Measurements from ENCODE around the gene PACRG. TPM values are rescaled to one million over a fixed set of nuclear protein-coding genes. Genes with fewer than 3 reads are reported as not detected.

Gene PACRG
- total and polyA plus RNA-seq, 4 donors, result 0.47 to 3.8 (median 2.4) TPM

DNA sequence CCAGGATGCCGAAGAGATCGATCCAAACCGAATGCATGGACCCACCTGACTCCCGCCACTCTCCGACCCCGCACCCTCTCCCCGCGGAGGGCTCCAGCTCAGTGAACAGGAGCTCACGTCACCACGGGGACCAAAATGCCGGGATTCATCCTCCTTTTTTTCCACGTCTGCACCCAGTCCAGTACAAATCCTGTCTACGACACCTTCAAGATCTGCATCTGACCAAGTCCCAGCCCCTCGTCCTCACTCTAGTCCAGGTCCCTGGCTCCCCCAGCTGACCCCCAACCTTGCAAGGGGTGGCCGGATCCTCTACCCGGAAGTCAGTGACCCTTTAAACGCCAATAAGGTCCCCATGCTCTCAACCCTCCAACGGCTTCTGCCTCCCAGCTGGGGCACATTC lies 593.9 kb downstream of the PACRG start:
- H3K4me1 ChIP-seq (ENCODE audit: control insufficient read depth in 4 of 4, insufficient read depth in 4 of 4, low read length in 3 of 4), result peaks cover 7 to 40% (median 30%) of the 10 kb centered on the region in 4 donors
- DNase-seq (ENCODE audit: low spot score), result no peak
- WGBS, result 82% methylated on average over 18 of the region's 18 CpGs
- TF ChIP-seq YY1 (IDR thresholded peaks at IDR 0.05), result no peak
- TF ChIP-seq EGR1 (IDR thresholded peaks at IDR 0.05; ENCODE audit: low read depth in 2 of 2), result no peak
- TF ChIP-seq, protein P1, sequence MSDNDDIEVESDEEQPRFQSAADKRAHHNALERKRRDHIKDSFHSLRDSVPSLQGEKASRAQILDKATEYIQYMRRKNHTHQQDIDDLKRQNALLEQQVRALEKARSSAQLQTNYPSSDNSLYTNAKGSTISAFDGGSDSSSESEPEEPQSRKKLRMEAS (IDR thresholded peaks at IDR 0.05), result no peak
- TF ChIP-seq HNF4A (conservative IDR thresholded peaks at IDR 0.05), result no peak
- no peak for TF ChIP-seq RAD21 (IDR thresholded peaks at IDR 0.05)
- TF ChIP-seq TAF1 (conservative IDR thresholded peaks at IDR 0.05), result no peak
- no peak for TF ChIP-seq CTCF (IDR thresholded peaks at IDR 0.05; ENCODE audit: low read depth, low read length, missing input control)
- no peak for TF ChIP-seq SP1 (IDR thresholded peaks at IDR 0.05)
- TF ChIP-seq ATF3 (IDR thresholded peaks at IDR 0.05), result no peak
- TF ChIP-seq HNF4G (IDR thresholded peaks at IDR 0.05), result no peak
- TF ChIP-seq FOXA1 (IDR thresholded peaks at IDR 0.05), result no peak
- TF ChIP-seq RXRA (IDR thresholded peaks at IDR 0.05), result no peak
- no peak for TF ChIP-seq GABPA (IDR thresholded peaks at IDR 0.05 in 1 of 2, conservative IDR thresholded peaks at IDR 0.05 in 1 of 2)
- no peak for TF ChIP-seq ZBTB33 (IDR thresholded peaks at IDR 0.05)
- TF ChIP-seq NR2F2 (IDR thresholded peaks at IDR 0.05), result no peak
- no peaks in the 10 kb centered on the region for H3K9me3 ChIP-seq (ENCODE audit: control insufficient read depth in 4 of 4, low read length in 3 of 4)
- H3K27me3 ChIP-seq (ENCODE audit: control insufficient read depth in 4 of 4, insufficient read depth in 4 of 4, low read length in 3 of 4), result no peaks in the 10 kb centered on the region
- H3K9ac ChIP-seq (ENCODE audit: low read depth in 1 of 2, low read length in 2 of 2), result no peak overlapping the region
- H3K27ac ChIP-seq (ENCODE audit: low read depth in 1 of 2, low read length in 2 of 2), result peak overlapping the region in 1 of 2 donors; percentile 7
- no peak overlapping the region for H3K4me3 ChIP-seq (ENCODE audit: low read depth in 1 of 3, low read length in 3 of 3)
- H3K36me3 ChIP-seq (ENCODE audit: control insufficient read depth in 4 of 4, insufficient read depth in 3 of 4, low read depth in 1 of 4, low read length in 3 of 4), result no peaks in the 10 kb centered on the region

- H3K9ac ChIP-seq (ENCODE audit: low read depth in 1 of 2, low read length in 2 of 2), result no peak overlapping the region
- no peaks in the 10 kb centered on the region for H3K9me3 ChIP-seq (ENCODE audit: control insufficient read depth in 4 of 4, low read length in 3 of 4)
- DNase-seq (ENCODE audit: low spot score), result no peak
- H3K27me3 ChIP-seq (ENCODE audit: control insufficient read depth in 4 of 4, insufficient read depth in 4 of 4, low read length in 3 of 4), result no peaks in the 10 kb centered on the region
- TF ChIP-seq EGR1 (IDR thresholded peaks at IDR 0.05; ENCODE audit: low read depth in 2 of 2) (no peak), YY1 (IDR thresholded peaks at IDR 0.05) (no peak), TAF1 (conservative IDR thresholded peaks at IDR 0.05) (no peak), REST (IDR thresholded peaks at IDR 0.05) (no peak), NR2F2 (IDR thresholded peaks at IDR 0.05) (no peak), GABPA (IDR thresholded peaks at IDR 0.05 in 1 of 2, conservative IDR thresholded peaks at IDR 0.05 in 1 of 2) (no peak), HNF4G (IDR thresholded peaks at IDR 0.05) (no peak), RAD21 (IDR thresholded peaks at IDR 0.05) (no peak), RXRA (IDR thresholded peaks at IDR 0.05) (no peak), CTCF (IDR thresholded peaks at IDR 0.05; ENCODE audit: low read depth, low read length, missing input control) (no peak), HNF4A (conservative IDR thresholded peaks at IDR 0.05) (no peak)
- no peaks in the 10 kb centered on the region for H3K36me3 ChIP-seq (ENCODE audit: control insufficient read depth in 4 of 4, insufficient read depth in 3 of 4, low read depth in 1 of 4, low read length in 3 of 4)
- H3K27ac ChIP-seq (ENCODE audit: low read depth in 1 of 2, low read length in 2 of 2), result no peak overlapping the region
- 97% methylated on average over 13 of the region's 13 CpGs for WGBS
- H3K4me1 ChIP-seq (ENCODE audit: control insufficient read depth in 4 of 4, insufficient read depth in 4 of 4, low read length in 3 of 4), result peaks cover 7 to 40% (median 30%) of the 10 kb centered on the region in 4 donors
- no peak overlapping the region for H3K4me3 ChIP-seq (ENCODE audit: low read depth in 1 of 3, low read length in 3 of 3)
Observed at GRCh38 chr6:163323274-163323673, 595.5 kb downstream of the PACRG start.
